IMR-90 (cell line): Measurements from ENCODE around the gene CFAP73. TPM values are rescaled to one million over a fixed set of nuclear protein-coding genes. Genes with fewer than 3 reads are reported as not detected.

Experiments
- ATAC-seq: fragments of 200-7000 bp; cut with Tn5 transposase; 2 replicates; pipeline ENCODE4 v1.9.1; 2020; ENCODE audit warnings: low read depth, mild to moderate bottlenecking, moderate library complexity
- BruUV-seq: library from RNA; stranded (reverse); fragments of 400-500 nt; replicated peaks from 2 replicates; lab custom pipeline; 2021; lab: Mats Ljungman, UMichigan
- CTCF ChIA-PET: fragments of 300-600 bp; formaldehyde crosslinking; extraction: SDS; loops from one replicate; lab custom pipeline; 2021; ENCODE audit warnings: antibody characterized with exemption; lab: Yijun Ruan, JAX
- POLR2A ChIA-PET: fragments of 300-600 bp; sonication (Branson Sonifier 250); formaldehyde crosslinking; loops from one replicate; lab custom pipeline; 2022; ENCODE audit warnings: antibody characterized with exemption; ENCODE audit not compliant: unreplicated experiment; lab: Charles Lee
- DNase-seq: peaks from one replicate; pipeline ENCODE4 v3.0.0; 2013
- H2AFZ ChIP-seq: replicated peaks from 2 replicates; pipeline ENCODE3; 2013; ENCODE audit warnings: low read length, mild to moderate bottlenecking; ENCODE audit not compliant: poor library complexity
- H2AK5ac ChIP-seq: 2 replicates; pipeline ENCODE4 v1.6.1; 2013; ENCODE audit warnings: low read depth, low read length, inconsistent platforms
- H2AK9ac ChIP-seq: replicated peaks from 2 replicates; pipeline ENCODE3; 2013; ENCODE audit warnings: mild to moderate bottlenecking, low read depth, low read length, moderate library complexity; ENCODE audit not compliant: poor library complexity
- H2BK120ac ChIP-seq: 2 replicates; pipeline ENCODE4 v1.6.1; 2013; ENCODE audit warnings: low read depth, low read length, inconsistent platforms
- H2BK15ac ChIP-seq: 3 replicates; pipeline ENCODE4 v1.6.1; 2013; ENCODE audit warnings: low read depth, low read length, inconsistent platforms
- H2BK20ac ChIP-seq: 2 replicates; pipeline ENCODE4 v1.6.1; 2013; ENCODE audit warnings: low read depth, mild to moderate bottlenecking, inconsistent platforms, low read length, moderate library complexity
- H2BK5ac ChIP-seq: 2 replicates; pipeline ENCODE4 v1.6.1; 2013; ENCODE audit warnings: mild to moderate bottlenecking, low read depth, low read length, inconsistent platforms; ENCODE audit not compliant: poor library complexity, severe bottlenecking
- H3K14ac ChIP-seq: replicated peaks from 2 replicates; pipeline ENCODE4 v1.6.1; 2013; ENCODE audit warnings: low read depth, low read length, inconsistent platforms
- H3K18ac ChIP-seq: 2 replicates; pipeline ENCODE4 v1.6.1; 2013; ENCODE audit warnings: low read depth, low read length, control low read depth
- H3K23ac ChIP-seq: 2 replicates; pipeline ENCODE4 v1.6.1; 2013; ENCODE audit warnings: low read depth, low read length, inconsistent platforms
- H3K27ac ChIP-seq: 2 replicates; pipeline ENCODE4 v1.5.1; 2013; ENCODE audit warnings: mild to moderate bottlenecking, control low read depth, low read length; ENCODE audit not compliant: insufficient read depth
- H3K27me3 ChIP-seq: 2 replicates; pipeline ENCODE4 v1.6.1; 2013; ENCODE audit warnings: low read length; ENCODE audit not compliant: control insufficient read depth, insufficient read depth
- H3K36me3 ChIP-seq: 2 replicates; pipeline ENCODE4 v1.6.1; 2013; ENCODE audit warnings: low read length, mixed read lengths; ENCODE audit not compliant: control insufficient read depth, insufficient read depth
- H3K4ac ChIP-seq: 2 replicates; pipeline ENCODE4 v1.6.1; 2013; ENCODE audit warnings: low read depth, low read length, inconsistent platforms
- H3K4me1 ChIP-seq: 2 replicates; pipeline ENCODE4 v1.6.1; 2013; ENCODE audit warnings: low read length, mixed read lengths; ENCODE audit not compliant: control insufficient read depth, insufficient read depth
- H3K4me2 ChIP-seq: 2 replicates; pipeline ENCODE4 v1.6.1; 2013; ENCODE audit warnings: low read depth, mild to moderate bottlenecking, control low read depth, low read length, moderate library complexity
- H3K4me3 ChIP-seq: 2 replicates; pipeline ENCODE4 v1.5.1; 2013; ENCODE audit warnings: low read depth, mild to moderate bottlenecking, control low read depth, low read length, moderate library complexity; ENCODE audit not compliant: insufficient read depth
- H3K56ac ChIP-seq: 2 replicates; pipeline ENCODE4 v1.6.1; 2013; ENCODE audit warnings: low read length, inconsistent platforms; ENCODE audit not compliant: insufficient read depth; ENCODE audit errors: extremely low read depth
- H3K79me1 ChIP-seq, 2 experiments: 2 replicates each; pipeline ENCODE4 v1.6.1; 2013; ENCODE audit warnings: low read length in 2 of 2, inconsistent platforms in 1 of 2, low read depth in 1 of 2
- H3K9ac ChIP-seq: 2 replicates; pipeline ENCODE4 v1.6.1; 2013; ENCODE audit warnings: low read depth, low read length, control low read depth
- H3K9me1 ChIP-seq: 2 replicates; pipeline ENCODE4 v1.6.1; 2013; ENCODE audit warnings: low read length, inconsistent platforms; ENCODE audit not compliant: insufficient read depth
- H3K9me3 ChIP-seq: 2 replicates; pipeline ENCODE4 v1.6.1; 2013; ENCODE audit warnings: low read length; ENCODE audit not compliant: control insufficient read depth, insufficient read depth
- H4K20me1 ChIP-seq: 2 replicates; pipeline ENCODE4 v1.6.1; 2013; ENCODE audit warnings: low read length, inconsistent platforms; ENCODE audit not compliant: insufficient read depth
- H4K5ac ChIP-seq: 2 replicates; pipeline ENCODE4 v1.6.1; 2013; ENCODE audit warnings: mild to moderate bottlenecking, low read depth, low read length, control low read depth
- H4K8ac ChIP-seq, 2 experiments: 2 replicates each; pipeline ENCODE4 v1.6.1; 2013; ENCODE audit warnings: low read depth in 2 of 2, low read length in 2 of 2, control low read depth in 1 of 2, inconsistent platforms in 1 of 2
- H4K91ac ChIP-seq: 2 replicates; pipeline ENCODE4 v1.6.1; 2013; ENCODE audit warnings: low read depth, low read length, inconsistent platforms; ENCODE audit not compliant: insufficient read depth
- BHLHE40 ChIP-seq: fragments of 150-350 bp; IDR thresholded peaks from 2 replicates; pipeline ENCODE4 v1.6.1; 2016; ENCODE audit warnings: mild to moderate bottlenecking, low read depth, low read length
- MAFK ChIP-seq: IDR thresholded peaks from 2 replicates; pipeline ENCODE4 v1.6.1; 2012; ENCODE audit warnings: low read depth, low read length, improper control_type of control experiment
- MXI1 ChIP-seq: IDR thresholded peaks from 2 replicates; pipeline ENCODE4 v1.6.1; 2012; ENCODE audit warnings: low read depth, mild to moderate bottlenecking, low read length, moderate library complexity, borderline replicate concordance
- POLR2A ChIP-seq: IDR thresholded peaks from 2 replicates; pipeline ENCODE4 v1.6.1; 2012; ENCODE audit warnings: mild to moderate bottlenecking, low read depth, low read length
- SMC3 ChIP-seq: fragments of 150-350 bp; IDR thresholded peaks from 2 replicates; pipeline ENCODE4 v1.6.1; 2016; ENCODE audit warnings: low read depth, mild to moderate bottlenecking, antibody characterized with exemption, low read length, moderate library complexity
- WGBS, 2 experiments: methylation state at CpG; one replicate each; pipeline versions ENCODE4 v1.1.5 to v1.1.7; 2013; ENCODE audit warnings: missing lambda C conversion rate in 2 of 2; ENCODE audit not compliant: insufficient read length in 1 of 2; ENCODE audit errors: extremely low coverage in 2 of 2; 5-methylcytosine and 5-hydroxymethylcytosine counted together
- dilution Hi-C: fragments of 300-500 bp; cut with HindIII; formaldehyde crosslinking; loops from one replicate; pipeline ENCODE4 v1.14.3; 2018; ENCODE audit warnings: low sequenced_read_pairs; ENCODE audit not compliant: unreplicated experiment
- in situ Hi-C: fragments of 300-500 bp; cut with MboI; formaldehyde crosslinking; loops from 3 replicates; pipeline ENCODE4 v1.14.3; 2019; ENCODE audit warnings: low sequenced_read_pairs, inconsistent platforms, mixed read lengths
- intact Hi-C: fragments of 100-400 bp; cut with micrococcal nuclease; formaldehyde crosslinking; loops from 2 replicates; pipeline ENCODE4 v1.10.0; 2022
- polyA plus RNA-seq, 3 experiments: library from polyadenylated mRNA; depleted of rRNA; stranded (reverse); fragments of >200 nt; gene quantifications; 2 replicates each; pipeline ENCODE4 v1.2.3, GENCODE V29; 2012; ENCODE audit warnings: low replicate concordance in 1 of 3
- total RNA-seq: library from RNA; depleted of rRNA; stranded (reverse); fragments of >200 nt; gene quantifications from 2 replicates; pipeline ENCODE4 v1.2.3, GENCODE V29; 2012
- TF ChIP-seq, protein P1 (sequence below): conservative IDR thresholded peaks from 2 replicates; pipeline ENCODE4 v1.5.1; 2012; ENCODE audit warnings: mild to moderate bottlenecking, low read depth, low read length, improper control_type of control experiment

The CFAP73 gene
- total and polyA plus RNA-seq, 2 of the 4 experiments (the other 2 are of a cell fraction): not detected

DNA sequence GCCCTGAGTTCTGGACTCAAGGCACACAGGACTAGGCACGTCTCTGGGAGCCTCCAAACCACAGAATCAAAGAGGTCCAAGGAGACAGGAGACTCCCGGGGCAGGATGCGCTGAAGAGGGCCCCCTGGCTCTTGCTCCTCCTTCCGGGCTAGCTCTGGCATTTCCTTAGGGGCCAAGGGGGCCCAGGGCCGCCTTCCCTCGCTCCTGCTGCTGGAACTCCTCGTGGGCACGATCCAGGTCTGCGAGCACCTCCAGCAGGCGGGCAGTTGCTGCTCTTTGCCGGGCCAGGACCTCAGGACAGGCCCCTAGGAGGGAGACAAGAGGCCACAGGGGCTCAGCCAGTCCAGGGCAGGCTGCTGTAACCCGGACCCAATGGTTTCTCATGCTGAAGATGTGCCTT lies 49.8 kb upstream of the CFAP73 start:
- H3K18ac ChIP-seq: no peak overlapping the region
- no peak overlapping the region for H2BK15ac ChIP-seq
- H4K8ac ChIP-seq: no peak overlapping the region
- H3K79me1 ChIP-seq: no peaks in the 10 kb centered on the region
- H3K4me3 ChIP-seq: no peak overlapping the region
- intact Hi-C loops: no loop called here
- H3K27me3 ChIP-seq: peaks cover 5% of the 10 kb centered on the region; the same call in 1 of the 2 replicates
- H3K9me3 ChIP-seq: no peaks in the 10 kb centered on the region
- no CpG with 5 or more reads among the region's 12 CpGs for WGBS, 2 experiments
- no peak overlapping the region for H3K4ac ChIP-seq
- H3K4me1 ChIP-seq: no peaks in the 10 kb centered on the region
- no peak overlapping the region for H4K91ac ChIP-seq
- no peaks in the 10 kb centered on the region for H3K36me3 ChIP-seq
- H3K14ac ChIP-seq: no peak overlapping the region
- H3K23ac ChIP-seq: no peak overlapping the region
- no peak overlapping the region for H4K5ac ChIP-seq
- H2AFZ ChIP-seq: no peak overlapping the region
- DNase-seq (no peak), ATAC-seq (no peak)
- ChIA-PET CTCF (no interaction called here), POLR2A (no interaction called here)
- H3K9ac ChIP-seq: no peak overlapping the region
- dilution Hi-C loops: no loop called here
- in situ Hi-C loops: no loop called here
- H4K20me1 ChIP-seq: no peaks in the 10 kb centered on the region
- H2BK5ac ChIP-seq: no peak overlapping the region
- TF ChIP-seq SMC3 (no peak), MAFK (no peak), MXI1 (no peak), POLR2A (no peak), BHLHE40 (no peak)
- TF ChIP-seq, protein P1, sequence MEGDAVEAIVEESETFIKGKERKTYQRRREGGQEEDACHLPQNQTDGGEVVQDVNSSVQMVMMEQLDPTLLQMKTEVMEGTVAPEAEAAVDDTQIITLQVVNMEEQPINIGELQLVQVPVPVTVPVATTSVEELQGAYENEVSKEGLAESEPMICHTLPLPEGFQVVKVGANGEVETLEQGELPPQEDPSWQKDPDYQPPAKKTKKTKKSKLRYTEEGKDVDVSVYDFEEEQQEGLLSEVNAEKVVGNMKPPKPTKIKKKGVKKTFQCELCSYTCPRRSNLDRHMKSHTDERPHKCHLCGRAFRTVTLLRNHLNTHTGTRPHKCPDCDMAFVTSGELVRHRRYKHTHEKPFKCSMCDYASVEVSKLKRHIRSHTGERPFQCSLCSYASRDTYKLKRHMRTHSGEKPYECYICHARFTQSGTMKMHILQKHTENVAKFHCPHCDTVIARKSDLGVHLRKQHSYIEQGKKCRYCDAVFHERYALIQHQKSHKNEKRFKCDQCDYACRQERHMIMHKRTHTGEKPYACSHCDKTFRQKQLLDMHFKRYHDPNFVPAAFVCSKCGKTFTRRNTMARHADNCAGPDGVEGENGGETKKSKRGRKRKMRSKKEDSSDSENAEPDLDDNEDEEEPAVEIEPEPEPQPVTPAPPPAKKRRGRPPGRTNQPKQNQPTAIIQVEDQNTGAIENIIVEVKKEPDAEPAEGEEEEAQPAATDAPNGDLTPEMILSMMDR: no peak
- H2BK20ac ChIP-seq: no peak overlapping the region
- H2AK9ac ChIP-seq: no peak overlapping the region
- H2BK120ac ChIP-seq: no peak overlapping the region
- H3K9me1 ChIP-seq: no peaks in the 10 kb centered on the region
- no peak overlapping the region for H3K4me2 ChIP-seq
- H3K56ac ChIP-seq: no peak overlapping the region
- H3K27ac ChIP-seq: no peak overlapping the region
- no TSS peak for BruUV-seq
- no peak overlapping the region for H2AK5ac ChIP-seq
